B cell (primary cell): Measurements from ENCODE around the gene COL4A6.

ENCODE experiments used
- EZH2 ChIP-seq: IDR thresholded peaks from 2 replicates; pipeline ENCODE4 v1.6.1; 2012; ENCODE audit warnings: borderline replicate concordance, low read depth, mild to moderate bottlenecking, moderate library complexity, low read length; ENCODE audit not compliant: insufficient read depth, poor library complexity, severe bottlenecking
- TF ChIP-seq, protein P1 (sequence below): fragments of 200-600 bp; IDR thresholded peaks from one replicate; pipeline ENCODE4 v1.8.0; 2022; ENCODE audit warnings: antibody characterized with exemption, mild to moderate bottlenecking

DNA sequence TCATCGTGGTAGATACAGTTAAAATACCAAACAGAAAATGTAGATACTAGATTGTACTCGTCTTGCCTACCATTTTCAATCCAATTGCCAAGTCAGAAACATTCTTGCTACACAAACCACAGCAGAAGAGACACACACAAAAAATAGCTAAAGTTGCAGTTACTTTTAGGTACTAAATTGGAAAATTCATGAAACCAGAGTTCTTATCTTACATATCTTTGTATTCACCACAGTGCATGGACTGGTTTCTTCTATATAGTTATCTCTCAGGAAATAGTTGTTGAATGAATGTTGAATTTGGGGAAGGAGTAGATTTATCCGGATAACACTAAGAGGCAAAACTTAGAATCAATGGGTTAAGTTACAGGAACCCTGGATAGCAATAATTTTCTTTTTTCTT, 15.6 kb upstream of the COL4A6 start:
- TF ChIP-seq, protein P1, sequence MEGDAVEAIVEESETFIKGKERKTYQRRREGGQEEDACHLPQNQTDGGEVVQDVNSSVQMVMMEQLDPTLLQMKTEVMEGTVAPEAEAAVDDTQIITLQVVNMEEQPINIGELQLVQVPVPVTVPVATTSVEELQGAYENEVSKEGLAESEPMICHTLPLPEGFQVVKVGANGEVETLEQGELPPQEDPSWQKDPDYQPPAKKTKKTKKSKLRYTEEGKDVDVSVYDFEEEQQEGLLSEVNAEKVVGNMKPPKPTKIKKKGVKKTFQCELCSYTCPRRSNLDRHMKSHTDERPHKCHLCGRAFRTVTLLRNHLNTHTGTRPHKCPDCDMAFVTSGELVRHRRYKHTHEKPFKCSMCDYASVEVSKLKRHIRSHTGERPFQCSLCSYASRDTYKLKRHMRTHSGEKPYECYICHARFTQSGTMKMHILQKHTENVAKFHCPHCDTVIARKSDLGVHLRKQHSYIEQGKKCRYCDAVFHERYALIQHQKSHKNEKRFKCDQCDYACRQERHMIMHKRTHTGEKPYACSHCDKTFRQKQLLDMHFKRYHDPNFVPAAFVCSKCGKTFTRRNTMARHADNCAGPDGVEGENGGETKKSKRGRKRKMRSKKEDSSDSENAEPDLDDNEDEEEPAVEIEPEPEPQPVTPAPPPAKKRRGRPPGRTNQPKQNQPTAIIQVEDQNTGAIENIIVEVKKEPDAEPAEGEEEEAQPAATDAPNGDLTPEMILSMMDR, result no peak
- no peak for TF ChIP-seq EZH2
